ENCODE measurements around the gene CCDC159. TPM values are rescaled to one million over a fixed set of nuclear protein-coding genes. Genes with fewer than 3 reads are reported as not detected.

CCDC159 gene
- total and polyA plus RNA-seq, 2 of the 4 experiments (the other 2 are of a cell fraction) = 4.7 to 14.0 TPM

DNA sequence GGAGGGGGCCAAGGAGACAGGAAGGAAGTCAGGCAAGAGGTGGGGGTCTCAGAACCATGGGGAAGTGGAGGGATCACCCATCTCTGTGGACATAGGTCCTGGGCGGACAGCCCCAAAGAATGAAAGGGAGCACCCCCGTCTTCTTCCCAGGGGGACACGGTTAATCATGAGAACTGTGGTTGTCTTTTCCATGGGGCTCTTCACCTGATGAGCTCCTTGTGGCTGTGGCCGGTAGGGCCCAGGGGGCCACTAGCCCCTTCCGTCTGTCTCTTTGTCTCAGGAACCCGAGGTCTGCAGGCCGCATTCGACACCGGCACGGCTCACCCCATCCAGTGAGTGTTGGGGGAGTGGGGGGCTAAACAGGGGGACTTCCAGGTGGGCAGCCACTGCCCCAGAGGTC, 17.6 kb downstream of the CCDC159 start:
- Histone ChIP-seq H3K36me3 (ENCODE audit: control insufficient read depth, insufficient read depth, low read length) (peaks cover 41% of the 10 kb centered on the region), H2BK5ac (ENCODE audit: low read depth, low read length, poor library complexity, severe bottlenecking) (no peak overlapping the region), H3K27me3 (ENCODE audit: control insufficient read depth, insufficient read depth, low read length) (no peaks in the 10 kb centered on the region), H3K27ac (ENCODE audit: insufficient read depth, low read length) (no peak overlapping the region), H3K9me3 (ENCODE audit: control insufficient read depth, insufficient read depth, low read length) (no peaks in the 10 kb centered on the region), H2BK15ac (ENCODE audit: low read depth, low read length) (no peak overlapping the region), H2AFZ (replicated peaks; ENCODE audit: low read length, poor library complexity) (no peak overlapping the region), H3K14ac (replicated peaks; ENCODE audit: low read depth, low read length) (no peak overlapping the region), H4K91ac (ENCODE audit: insufficient read depth, low read depth, low read length) (no peak overlapping the region), H3K9ac (ENCODE audit: low read depth, low read length) (no peak overlapping the region), H3K9me1 (ENCODE audit: insufficient read depth, low read length) (peaks cover 9% of the 10 kb centered on the region; the same call in 1 of the 2 replicates), H4K20me1 (ENCODE audit: insufficient read depth, low read length) (peaks cover 3% of the 10 kb centered on the region; the same call in 1 of the 2 replicates), H4K5ac (ENCODE audit: low read depth, low read length) (no peak overlapping the region), H3K4me1 (ENCODE audit: control insufficient read depth, insufficient read depth, low read length) (no peaks in the 10 kb centered on the region), H3K4me3 (ENCODE audit: insufficient read depth, low read depth, low read length) (no peak overlapping the region), H3K56ac (ENCODE audit: extremely low read depth, insufficient read depth, low read length) (no peak overlapping the region), H2BK120ac (ENCODE audit: low read depth, low read length) (no peak overlapping the region), H2BK20ac (ENCODE audit: low read depth, low read length) (no peak overlapping the region), H3K4ac (ENCODE audit: low read depth, low read length) (no peak overlapping the region), H3K79me1 (ENCODE audit: low read depth in 1 of 2, low read length in 2 of 2) (no peaks in the 10 kb centered on the region), H3K4me2 (ENCODE audit: low read depth, low read length) (no peak overlapping the region), H2AK9ac (replicated peaks; ENCODE audit: low read depth, low read length, poor library complexity) (no peak overlapping the region), H2AK5ac (ENCODE audit: low read depth, low read length) (no peak overlapping the region), H3K23ac (ENCODE audit: low read depth, low read length) (no peak overlapping the region), H3K18ac (ENCODE audit: low read depth, low read length) (no peak overlapping the region), H4K8ac (ENCODE audit: low read depth in 2 of 2, low read length in 2 of 2) (no peak overlapping the region)
- TF ChIP-seq CHD1 (IDR thresholded peaks at IDR 0.05; ENCODE audit: low read depth, low read length) (no peak), SMC3 (IDR thresholded peaks at IDR 0.05; ENCODE audit: low read depth, low read length) (no peak), POLR2A (IDR thresholded peaks at IDR 0.05; ENCODE audit: low read depth, low read length) (no peak)
- ChIA-PET CTCF (no interaction called here), POLR2A (ENCODE audit: unreplicated experiment) (no interaction called here)
- WGBS, 2 experiments (ENCODE audit: extremely low coverage in 2 of 2, insufficient read length in 1 of 2) = 50% methylated on average over 2 of the region's 10 CpGs; no CpG with 5 or more reads in 1 of the 2 experiments
- BruUV-seq (replicated peaks) = no TSS peak
- ATAC-seq (ENCODE audit: low read depth) (no peak), DNase-seq (no peak)
- dilution Hi-C loops (cut with HindIII; ENCODE audit: low sequenced_read_pairs, unreplicated experiment) = no loop called here
- intact Hi-C loops (cut with micrococcal nuclease) = no loop called here
- in situ Hi-C loops (cut with MboI; ENCODE audit: low sequenced_read_pairs) = no loop called here

All from IMR-90 (cell line).